Duodenal mucosa (tissue), 2 donors: ENCODE results near the gene ADAMTS12.

Experiments
- H3K27ac ChIP-seq: one replicate; pipeline ENCODE4 v1.7.0; 2013; ENCODE audit warnings: low read depth, low read length
- H3K27me3 ChIP-seq, 2 donors: one replicate each; pipeline ENCODE4 v1.7.0; 2013; ENCODE audit warnings: low read length in 2 of 2, control low read depth in 1 of 2; ENCODE audit not compliant: insufficient read depth in 2 of 2, control insufficient read depth in 1 of 2
- H3K36me3 ChIP-seq, 2 donors: one replicate each; pipeline ENCODE4 v1.7.0; 2013; ENCODE audit warnings: low read length in 2 of 2, control low read depth in 1 of 2; ENCODE audit not compliant: insufficient read depth in 2 of 2, control insufficient read depth in 1 of 2
- H3K4me1 ChIP-seq, 2 donors: one replicate each; pipeline ENCODE4 v1.7.0; 2013; ENCODE audit warnings: low read length in 2 of 2, control low read depth in 1 of 2; ENCODE audit not compliant: insufficient read depth in 2 of 2, control insufficient read depth in 1 of 2
- H3K4me3 ChIP-seq, 2 donors: one replicate each; pipeline ENCODE4 v1.7.0; 2013; ENCODE audit warnings: low read length in 2 of 2, low read depth in 1 of 2
- H3K9ac ChIP-seq, 2 donors: one replicate each; pipeline ENCODE4 v1.7.0; 2013; ENCODE audit warnings: low read length in 2 of 2, low read depth in 1 of 2
- H3K9me3 ChIP-seq, 2 donors: one replicate each; pipeline ENCODE4 v1.7.0; 2013; ENCODE audit warnings: low read length in 2 of 2, control low read depth in 1 of 2; ENCODE audit not compliant: control insufficient read depth in 1 of 2

Gene ADAMTS12

GRCh38 chr5:33769968-33770367 is 121.8 kb downstream of the ADAMTS12 start:
- Histone ChIP-seq H3K36me3 (no peaks in the 10 kb centered on the region), H3K27me3 (no peaks in the 10 kb centered on the region), H3K4me1 (no peaks in the 10 kb centered on the region), H3K4me3 (no peak overlapping the region), H3K27ac (no peak overlapping the region), H3K9me3 (no peaks in the 10 kb centered on the region), H3K9ac (no peak overlapping the region)

GRCh38 chr5:33769196-33769595 is 122.6 kb downstream of the ADAMTS12 start:
- Histone ChIP-seq H3K9ac (no peak overlapping the region), H3K4me1 (no peaks in the 10 kb centered on the region), H3K27ac (no peak overlapping the region)

GRCh38 chr5:33766023-33766422 is 125.8 kb downstream of the ADAMTS12 start:
- H3K9ac ChIP-seq = no peak overlapping the region
- H3K4me1 ChIP-seq = no peaks in the 10 kb centered on the region
- no peaks in the 10 kb centered on the region for H3K9me3 ChIP-seq
- no peak overlapping the region for H3K4me3 ChIP-seq
- no peaks in the 10 kb centered on the region for H3K27me3 ChIP-seq
- no peak overlapping the region for H3K27ac ChIP-seq
- H3K36me3 ChIP-seq = no peaks in the 10 kb centered on the region

More at GRCh38 chr5:33769196-33769595, 122.6 kb downstream of the ADAMTS12 start:
- H3K4me3 ChIP-seq = no peak overlapping the region
- H3K27me3 ChIP-seq = no peaks in the 10 kb centered on the region
- no peaks in the 10 kb centered on the region for H3K9me3 ChIP-seq
- no peaks in the 10 kb centered on the region for H3K36me3 ChIP-seq

GRCh38 chr5:33764786-33765185 is 127.0 kb downstream of the ADAMTS12 start:
- H3K36me3 ChIP-seq = no peaks in the 10 kb centered on the region
- H3K4me1 ChIP-seq = no peaks in the 10 kb centered on the region
- H3K4me3 ChIP-seq = no peak overlapping the region
- no peak overlapping the region for H3K27ac ChIP-seq
- H3K27me3 ChIP-seq = no peaks in the 10 kb centered on the region
- no peak overlapping the region for H3K9ac ChIP-seq
- H3K9me3 ChIP-seq = no peaks in the 10 kb centered on the region

- Histone ChIP-seq H3K4me1 (no peaks in the 10 kb centered on the region), H3K36me3 (no peaks in the 10 kb centered on the region), H3K9ac (no peak overlapping the region), H3K9me3 (no peaks in the 10 kb centered on the region), H3K27me3 (no peaks in the 10 kb centered on the region), H3K4me3 (no peak overlapping the region), H3K27ac (no peak overlapping the region)
These were observed 128.4 kb downstream of the ADAMTS12 start for GRCh38 chr5:33763435-33763834.

- no peak overlapping the region for H3K4me3 ChIP-seq
- H3K9ac ChIP-seq = no peak overlapping the region
- no peak overlapping the region for H3K27ac ChIP-seq
- H3K36me3 ChIP-seq = no peaks in the 10 kb centered on the region
- H3K9me3 ChIP-seq = no peaks in the 10 kb centered on the region
- H3K27me3 ChIP-seq = no peaks in the 10 kb centered on the region
- H3K4me1 ChIP-seq = no peaks in the 10 kb centered on the region
These were observed 128.9 kb downstream of the ADAMTS12 start for GRCh38 chr5:33762859-33763258.

GRCh38 chr5:33761139-33761538 is 130.7 kb downstream of the ADAMTS12 start:
- H3K27me3 ChIP-seq = no peaks in the 10 kb centered on the region
- no peak overlapping the region for H3K4me3 ChIP-seq
- no peak overlapping the region for H3K9ac ChIP-seq
- no peaks in the 10 kb centered on the region for H3K9me3 ChIP-seq
- H3K27ac ChIP-seq = no peak overlapping the region
- no peaks in the 10 kb centered on the region for H3K4me1 ChIP-seq
- no peaks in the 10 kb centered on the region for H3K36me3 ChIP-seq

GRCh38 chr5:33758737-33759136 is 133.1 kb downstream of the ADAMTS12 start:
- no peaks in the 10 kb centered on the region for H3K36me3 ChIP-seq
- H3K4me1 ChIP-seq = no peaks in the 10 kb centered on the region
- H3K27ac ChIP-seq = no peak overlapping the region
- no peaks in the 10 kb centered on the region for H3K9me3 ChIP-seq
- no peaks in the 10 kb centered on the region for H3K27me3 ChIP-seq
- H3K9ac ChIP-seq = no peak overlapping the region
- no peak overlapping the region for H3K4me3 ChIP-seq

- Histone ChIP-seq H3K4me3 (no peak overlapping the region), H3K27ac (no peak overlapping the region), H3K36me3 (no peaks in the 10 kb centered on the region), H3K4me1 (no peaks in the 10 kb centered on the region), H3K9ac (no peak overlapping the region), H3K9me3 (no peaks in the 10 kb centered on the region), H3K27me3 (no peaks in the 10 kb centered on the region)
These were observed 135.3 kb downstream of the ADAMTS12 start for GRCh38 chr5:33756491-33756890.

- Histone ChIP-seq H3K36me3 (no peaks in the 10 kb centered on the region), H3K9me3 (no peaks in the 10 kb centered on the region), H3K9ac (no peak overlapping the region), H3K27me3 (no peaks in the 10 kb centered on the region), H3K27ac (no peak overlapping the region), H3K4me1 (no peaks in the 10 kb centered on the region), H3K4me3 (no peak overlapping the region)
These were observed 136.6 kb downstream of the ADAMTS12 start for GRCh38 chr5:33755231-33755630.

GRCh38 chr5:33753704-33754103 is 138.1 kb downstream of the ADAMTS12 start:
- no peaks in the 10 kb centered on the region for H3K9me3 ChIP-seq
- H3K4me3 ChIP-seq = no peak overlapping the region
- H3K27ac ChIP-seq = no peak overlapping the region
- no peaks in the 10 kb centered on the region for H3K27me3 ChIP-seq
- no peak overlapping the region for H3K9ac ChIP-seq
- H3K36me3 ChIP-seq = no peaks in the 10 kb centered on the region
- H3K4me1 ChIP-seq = no peaks in the 10 kb centered on the region
